HCT116 (cell line): ENCODE results near the gene CCDC15.

ENCODE experiments used
- ATF3 ChIP-seq: IDR thresholded peaks from 2 replicates; pipeline ENCODE4 v1.6.1; 2012
- CTCF ChIP-seq, 3 experiments: fragments of 200-600 bp in 1 of 3; sonication (generic) in 1 of 3; IDR thresholded peaks in 2 of 3; conservative IDR thresholded peaks in 1 of 3; 2 replicates each; pipeline ENCODE4 v1.5.1; 2012 to 2017; ENCODE audit warnings: low read depth in 2 of 3, low read length in 2 of 3, antibody characterized with exemption in 1 of 3, borderline replicate concordance in 1 of 3, control low read depth in 1 of 3, mild to moderate bottlenecking in 1 of 3, mixed read lengths in 1 of 3, mixed run types in 1 of 3, moderate library complexity in 1 of 3; ENCODE audit not compliant: insufficient read depth in 1 of 3
- EGR1 ChIP-seq: IDR thresholded peaks from 2 replicates; pipeline ENCODE4 v1.6.1; 2012; ENCODE audit warnings: low read depth
- ELF1 ChIP-seq: IDR thresholded peaks from 2 replicates; pipeline ENCODE4 v1.6.1; 2012; ENCODE audit warnings: low read depth, borderline replicate concordance
- FOSL1 ChIP-seq: IDR thresholded peaks from 2 replicates; pipeline ENCODE4 v1.6.1; 2012; ENCODE audit warnings: low read depth
- MAX ChIP-seq: IDR thresholded peaks from 2 replicates; pipeline ENCODE4 v1.6.1; 2012
- POLR2A ChIP-seq: IDR thresholded peaks from 2 replicates; pipeline ENCODE4 v1.7.0; 2011; ENCODE audit warnings: borderline replicate concordance; ENCODE audit not compliant: insufficient read depth, insufficient read length; ENCODE audit errors: extremely low read depth
- POLR2AphosphoS5 ChIP-seq: IDR thresholded peaks from 2 replicates; pipeline ENCODE4 v1.6.1; 2011; ENCODE audit warnings: mild to moderate bottlenecking, low read depth, low read length, moderate library complexity
- SIN3A ChIP-seq: IDR thresholded peaks from 2 replicates; pipeline ENCODE4 v1.6.1; 2012; ENCODE audit warnings: low read depth
- SP1 ChIP-seq: IDR thresholded peaks from 2 replicates; pipeline ENCODE4 v1.6.1; 2012; ENCODE audit warnings: low read depth
- YY1 ChIP-seq: IDR thresholded peaks from 2 replicates; pipeline ENCODE4 v1.6.1; 2011; ENCODE audit warnings: low read length, low read depth, moderate library complexity, mild to moderate bottlenecking; ENCODE audit not compliant: insufficient replicate concordance; ENCODE audit errors: extremely low read depth
- ZFX ChIP-seq: fragments of 450-650 bp; IDR thresholded peaks from 2 replicates; pipeline ENCODE4 v1.6.1; 2017
- ZNF274 ChIP-seq: fragments of 200-500 bp; sonication (Bioruptor generic); IDR thresholded peaks from 2 replicates; pipeline ENCODE4 v1.6.1; 2014; ENCODE audit warnings: mild to moderate bottlenecking, low read depth, low read length, inconsistent platforms

- TF ChIP-seq EGR1 (no peak), FOSL1 (no peak), CTCF (IDR thresholded peaks at IDR 0.05 in 2 of 3, conservative IDR thresholded peaks at IDR 0.05 in 1 of 3; ENCODE audit: borderline replicate concordance in 1 of 3, insufficient read depth in 1 of 3, low read depth in 2 of 3, low read length in 2 of 3) (no peak), POLR2A (no peak), SP1 (no peak), SIN3A (no peak), ZNF274 (no peak), POLR2AphosphoS5 (no peak), MAX (no peak), ELF1 (no peak), ATF3 (no peak), YY1 (no peak), ZFX (no peak)
Measured at GRCh38 chr11:124943741-124944140, 10.3 kb upstream of the CCDC15 start.
